ENCODE measurements around the gene RRAGD. TPM values are rescaled to one million over a fixed set of nuclear protein-coding genes. Genes with fewer than 3 reads are reported as not detected.
"Not testable (repeated sequence)": the region's sequence is repeated elsewhere in the genome, so short reads cannot be mapped to it uniquely, and the experiment has no call there.

Gene RRAGD
- polyA plus RNA-seq, 1 donor: 113 TPM

DNA sequence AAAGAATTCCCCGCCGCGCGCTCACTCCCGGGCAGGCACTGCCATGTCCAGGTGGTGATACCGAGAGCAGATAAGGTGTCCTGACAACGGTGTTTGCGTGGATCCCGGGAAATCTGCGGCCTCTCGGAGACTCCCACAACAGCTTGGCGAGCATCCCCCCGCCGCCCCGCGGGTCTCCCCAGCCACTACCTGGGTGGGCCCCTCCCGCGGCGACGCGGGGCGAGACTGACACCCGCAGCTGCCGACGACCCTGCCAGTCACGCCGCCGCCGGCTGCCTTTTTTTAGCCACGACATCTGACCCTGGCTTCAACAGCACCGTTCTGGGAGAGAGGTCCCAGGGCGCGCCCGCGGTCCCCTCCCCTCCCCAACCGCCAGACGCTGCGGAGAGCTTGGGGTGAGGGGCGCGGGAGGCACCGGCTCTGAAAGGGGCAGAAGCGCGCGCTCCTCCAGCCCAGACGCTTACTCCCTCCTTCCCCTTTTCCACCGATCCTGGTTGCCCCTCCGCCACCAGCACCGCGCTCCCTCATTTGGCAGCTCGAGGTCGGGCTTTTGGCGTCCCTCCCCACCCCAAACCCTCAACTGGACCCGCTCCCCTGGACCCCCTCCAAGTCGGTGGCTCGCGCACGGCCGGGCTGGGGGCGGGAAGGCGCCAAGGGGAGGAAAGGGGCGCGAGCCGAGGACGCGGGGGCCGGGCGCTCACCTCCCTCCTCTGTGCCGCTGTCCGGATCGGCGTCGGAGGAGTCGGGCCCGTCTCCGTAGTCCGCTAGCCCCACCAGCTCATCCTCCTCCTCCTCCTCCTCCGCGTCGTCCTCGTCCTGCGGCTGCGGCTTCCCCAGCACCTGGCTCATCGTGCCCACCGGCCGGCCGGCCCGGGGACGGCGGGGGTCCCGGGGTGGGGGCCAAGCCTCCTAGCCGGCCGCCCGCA is 665 bp downstream of the RRAGD start:
- peak; percentile 32 for DNase-seq

DNA sequence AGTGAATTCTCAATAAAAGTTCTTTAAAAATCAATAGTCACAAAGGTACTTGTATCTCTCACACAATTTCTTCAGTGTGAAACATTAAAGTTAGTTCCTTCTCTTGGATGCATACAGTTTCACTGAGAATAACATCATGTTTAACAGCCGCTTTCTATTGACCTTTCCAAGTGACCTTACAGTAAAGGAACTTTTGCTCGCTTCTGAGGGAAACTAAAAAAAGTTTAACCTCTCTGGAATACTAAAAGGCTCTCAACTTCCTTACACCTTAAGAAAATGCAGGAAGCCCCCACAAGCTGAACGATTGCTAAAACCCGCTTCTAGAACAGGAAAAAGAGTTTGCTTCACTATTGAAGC is 1.3 kb downstream of the RRAGD start:
- DNase-seq: no peak

DNA sequence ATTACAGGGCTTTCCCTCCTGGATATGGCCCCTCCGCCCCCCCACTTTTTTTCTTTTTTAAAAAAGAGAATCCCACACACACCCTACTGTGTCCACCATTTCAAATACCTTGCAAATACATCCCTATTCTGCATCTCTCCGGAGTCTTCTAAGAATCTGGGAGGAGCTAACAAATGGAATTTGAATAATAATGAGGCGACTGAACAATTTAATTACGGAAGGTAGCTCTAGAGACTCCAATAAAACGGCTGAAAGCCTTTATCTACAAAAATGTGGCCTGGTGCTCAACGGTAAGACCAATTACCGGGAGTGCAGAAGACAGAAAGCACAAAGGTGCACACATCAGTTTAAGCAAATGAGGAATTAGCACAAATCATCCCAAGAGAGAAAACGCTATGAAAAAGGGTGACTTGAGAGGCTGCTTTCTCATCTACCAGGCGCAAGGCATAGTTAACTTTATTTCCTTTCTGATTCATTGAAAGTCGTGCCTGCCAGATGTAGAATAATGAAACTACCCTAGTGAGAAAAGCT is 1.8 kb downstream of the RRAGD start:
- DNase-seq: no peak

DNA sequence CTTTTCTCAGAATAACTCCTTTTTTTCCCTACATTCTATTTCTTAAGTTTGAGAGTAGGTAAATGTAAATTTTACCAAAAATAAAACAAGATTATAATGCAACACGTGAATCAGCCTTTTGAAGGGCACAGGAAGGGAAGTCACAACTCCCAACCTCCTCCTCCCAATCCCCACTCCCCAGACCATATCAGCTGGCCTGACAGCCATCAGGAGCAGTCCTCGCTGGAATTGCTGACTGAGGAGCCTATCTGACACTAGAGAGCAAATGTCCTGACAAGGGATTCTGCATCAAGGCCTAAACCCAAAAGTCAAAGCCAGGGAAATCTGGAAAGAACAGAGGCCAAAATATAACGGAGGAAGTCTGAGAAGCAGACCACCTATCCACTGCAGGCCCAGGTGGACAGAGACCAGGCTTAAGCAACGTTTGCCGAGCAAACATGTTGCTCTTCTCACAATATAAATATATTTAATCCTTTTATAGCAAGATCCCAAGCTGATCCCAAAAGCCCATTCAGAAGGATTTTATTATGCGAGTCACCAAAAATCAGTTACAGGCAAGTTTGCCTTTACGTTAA is 2.5 kb downstream of the RRAGD start:
- no peak for DNase-seq

DNA sequence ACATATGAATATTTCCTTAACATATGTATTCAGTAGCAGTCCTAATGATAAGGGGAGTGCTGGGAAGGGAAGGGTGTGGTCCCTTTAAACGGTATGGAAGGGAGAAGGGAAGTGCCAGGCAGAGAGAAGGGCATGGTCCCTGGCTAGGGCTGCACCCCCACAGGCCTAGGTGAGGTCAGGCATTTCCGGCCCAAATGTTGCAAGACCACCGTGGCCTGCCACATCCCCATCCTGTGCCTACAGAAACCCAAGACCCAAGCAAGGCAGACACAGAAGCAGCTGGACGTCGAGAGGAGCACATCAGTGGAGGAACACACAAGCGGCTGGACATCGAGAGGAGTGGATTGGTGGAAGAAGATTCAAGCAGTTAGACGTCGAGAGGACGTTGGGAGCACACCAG is 5.9 kb downstream of the RRAGD start:
- DNase-seq: no peak

DNA sequence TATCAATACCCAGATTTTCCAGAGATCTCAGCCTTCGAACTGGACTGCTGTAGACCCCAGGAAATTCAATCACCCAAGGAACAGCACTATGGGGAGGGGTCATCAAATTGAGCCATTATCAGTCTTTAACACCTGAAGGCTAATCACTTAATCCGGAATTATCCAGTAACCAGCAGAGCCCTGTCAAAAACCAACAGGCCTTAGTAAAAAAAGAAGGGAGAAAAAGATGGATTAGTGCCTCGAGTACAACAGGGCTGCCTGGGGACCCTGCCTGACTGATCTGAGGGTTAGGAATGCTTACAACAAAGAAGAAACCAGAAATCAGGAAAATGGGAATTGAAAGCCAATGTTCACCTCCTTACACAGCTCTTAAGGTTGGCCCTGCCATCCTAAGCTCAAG is 7.6 kb downstream of the RRAGD start:
- DNase-seq: no peak

DNA sequence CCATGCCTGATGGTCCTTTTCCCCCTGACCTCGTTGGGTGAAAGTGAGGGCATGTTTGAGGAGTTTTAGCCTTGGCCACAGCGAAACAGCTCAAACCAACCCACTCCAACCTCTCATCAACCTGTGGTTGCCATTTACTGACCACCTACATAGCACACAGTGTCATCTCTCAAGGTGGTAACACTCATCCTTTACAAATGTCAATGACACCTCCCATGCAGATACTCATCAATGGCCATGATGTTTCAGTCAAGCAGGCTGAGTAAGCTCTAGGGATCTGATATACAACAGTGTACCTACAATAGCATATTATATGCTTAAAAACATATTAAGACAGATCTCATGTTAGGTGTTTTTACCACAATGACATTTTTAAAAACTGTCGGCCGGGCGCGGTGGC is 9.3 kb downstream of the RRAGD start:
- no peak for DNase-seq

DNA sequence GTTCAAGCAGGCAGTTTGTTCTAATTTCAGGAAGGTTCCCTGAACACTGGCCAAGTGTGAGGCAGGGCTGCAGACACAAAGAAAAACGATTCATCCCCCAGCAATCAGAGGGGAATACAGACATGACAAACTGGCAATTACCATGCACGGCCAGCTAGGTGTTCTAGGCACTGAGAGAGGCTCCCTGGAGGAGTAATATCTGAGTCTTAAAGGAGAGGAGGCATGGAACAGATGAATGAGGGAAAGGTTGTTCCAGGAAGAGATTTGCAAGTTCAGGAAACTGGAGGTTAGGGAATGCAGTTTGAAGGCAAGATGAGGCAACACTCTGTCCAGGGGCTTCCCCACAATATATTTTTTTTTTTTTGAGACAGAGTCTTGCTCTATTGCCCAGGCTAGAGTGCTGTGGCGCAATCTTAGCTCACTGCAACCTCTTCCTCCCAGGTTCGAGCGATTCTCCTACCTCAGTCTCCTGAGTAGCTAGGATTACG is 11.1 kb downstream of the RRAGD start:
- no peak for DNase-seq

DNA sequence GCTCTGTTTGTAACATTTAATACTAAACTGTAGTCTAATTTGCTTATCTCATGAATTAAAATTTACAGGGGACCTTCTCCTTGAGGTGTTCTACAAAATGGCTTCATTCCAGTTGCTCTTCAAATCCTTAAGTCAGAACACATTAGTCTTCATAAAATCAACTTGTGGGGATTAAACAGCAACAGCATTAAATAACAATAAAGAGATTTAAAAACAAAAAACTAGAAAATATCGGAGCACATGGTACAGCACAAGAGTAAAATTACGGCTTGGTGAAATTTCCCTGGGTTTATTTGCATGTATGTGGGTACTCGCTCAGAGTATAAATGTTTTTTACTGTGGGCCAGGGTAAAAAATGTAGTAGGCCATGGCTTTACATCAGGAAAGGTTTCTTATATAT is 12.0 kb downstream of the RRAGD start:
- no peak for DNase-seq

DNA sequence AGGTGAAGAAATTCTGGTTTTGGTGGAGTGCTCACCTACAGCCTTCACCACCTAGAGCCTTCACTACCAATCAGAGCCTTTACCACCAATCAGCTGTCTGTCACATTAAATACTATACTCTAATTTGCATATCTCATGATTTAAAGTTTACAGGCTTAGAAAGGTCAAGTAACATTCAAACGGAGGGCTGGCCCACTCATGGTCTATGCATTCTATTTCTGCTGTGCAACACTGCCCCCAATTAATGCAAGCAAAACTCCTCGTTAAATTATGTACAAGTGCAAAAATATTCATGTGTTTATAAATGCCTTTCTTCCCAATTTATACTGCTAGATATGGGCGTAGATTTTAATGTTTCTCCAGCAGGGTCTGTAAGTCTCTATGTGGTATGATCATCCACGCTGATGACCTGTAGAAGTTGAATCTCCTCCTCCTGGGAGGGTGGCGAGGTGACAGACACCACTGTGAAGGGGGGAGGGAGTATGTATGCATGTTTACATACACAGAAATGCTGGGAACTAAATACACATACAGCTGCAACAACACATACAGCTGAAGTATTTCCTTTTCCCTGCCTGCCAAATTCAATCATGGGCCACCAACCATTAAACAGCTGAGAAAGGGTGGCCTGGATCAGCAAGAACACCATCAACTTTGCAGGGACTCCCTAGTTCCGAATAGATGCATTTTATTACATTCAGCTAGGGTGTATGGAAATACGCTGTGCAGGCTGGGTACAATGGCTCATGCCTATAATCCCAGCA is 13.1 kb downstream of the RRAGD start:
- DNase-seq: no peak

DNA sequence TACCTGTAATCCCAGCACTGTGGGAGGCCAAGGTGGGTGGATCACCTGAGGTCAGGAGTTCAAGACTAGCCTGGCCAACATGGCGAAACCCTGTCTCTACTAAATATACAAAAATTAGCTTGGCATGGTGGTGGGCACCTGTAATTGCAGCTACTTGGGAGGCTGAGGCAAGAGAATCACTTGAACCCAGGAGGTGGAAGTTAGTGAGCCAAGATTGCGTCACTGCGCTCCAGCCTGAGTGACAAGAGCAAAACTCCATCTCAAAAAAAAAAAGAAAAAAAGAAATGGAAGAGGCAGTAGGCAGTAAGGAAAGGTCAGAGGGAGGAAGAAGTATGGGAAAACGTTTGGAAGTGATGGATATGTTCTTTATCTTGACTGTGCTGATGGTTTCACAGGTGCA is 14.2 kb downstream of the RRAGD start:
- not testable (repeated sequence) for DNase-seq

DNA sequence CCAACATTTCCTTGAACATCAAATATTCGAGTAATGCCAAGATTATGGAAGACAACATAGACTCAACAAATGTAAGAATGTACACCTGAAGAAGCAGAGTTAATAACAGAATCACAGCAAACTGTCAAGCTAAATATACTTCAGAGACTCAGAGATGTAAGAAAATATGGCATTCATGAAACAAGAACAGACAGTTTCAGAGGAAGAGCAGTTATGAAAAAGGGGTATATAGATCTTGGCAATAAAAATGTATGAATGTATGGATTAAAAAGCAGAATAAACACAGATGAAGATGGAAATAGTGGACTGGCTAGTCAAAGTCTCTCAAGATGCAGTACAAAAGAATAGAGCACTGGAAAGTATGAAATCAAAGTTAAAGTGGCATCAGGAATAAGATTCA is 18.4 kb downstream of the RRAGD start:
- no peak for DNase-seq

DNA sequence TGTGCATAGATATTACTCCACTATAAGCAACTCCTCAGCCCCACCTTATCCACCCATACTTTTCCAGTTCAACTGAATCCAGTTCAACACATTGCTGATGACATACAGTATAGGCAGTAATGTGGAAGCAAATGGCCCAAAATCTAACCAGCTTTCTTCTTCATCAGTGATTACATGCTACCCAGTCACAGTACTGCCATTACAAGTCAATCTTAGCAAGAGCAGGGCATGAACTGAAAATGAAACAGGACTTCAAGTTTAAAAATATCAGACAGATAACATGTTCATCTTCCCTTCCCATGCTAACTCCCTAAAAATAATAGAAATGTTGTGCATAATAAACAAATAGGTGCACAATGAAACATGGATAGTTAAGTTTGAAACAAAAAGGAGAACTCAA is 19.2 kb downstream of the RRAGD start:
- no peak for DNase-seq

DNA sequence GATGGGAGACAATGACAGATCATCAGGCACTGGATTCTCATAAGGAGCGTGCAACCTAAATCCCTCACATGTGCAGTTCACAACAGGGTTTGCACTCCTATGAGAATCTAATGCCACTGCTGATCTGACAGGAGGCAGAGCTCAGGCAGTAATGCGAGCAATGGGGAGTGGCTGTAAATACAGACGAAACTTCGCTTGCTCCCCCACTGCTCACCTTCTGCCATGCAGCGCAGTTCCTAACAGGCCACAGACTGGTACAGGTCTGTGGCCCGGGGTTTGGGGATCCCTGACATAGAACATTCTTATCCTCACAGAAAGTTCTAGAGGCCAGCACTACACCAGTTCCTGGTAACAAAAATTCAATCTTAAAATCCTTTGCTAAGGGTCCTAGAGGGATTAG is 23.2 kb downstream of the RRAGD start:
- no peak for DNase-seq

DNA sequence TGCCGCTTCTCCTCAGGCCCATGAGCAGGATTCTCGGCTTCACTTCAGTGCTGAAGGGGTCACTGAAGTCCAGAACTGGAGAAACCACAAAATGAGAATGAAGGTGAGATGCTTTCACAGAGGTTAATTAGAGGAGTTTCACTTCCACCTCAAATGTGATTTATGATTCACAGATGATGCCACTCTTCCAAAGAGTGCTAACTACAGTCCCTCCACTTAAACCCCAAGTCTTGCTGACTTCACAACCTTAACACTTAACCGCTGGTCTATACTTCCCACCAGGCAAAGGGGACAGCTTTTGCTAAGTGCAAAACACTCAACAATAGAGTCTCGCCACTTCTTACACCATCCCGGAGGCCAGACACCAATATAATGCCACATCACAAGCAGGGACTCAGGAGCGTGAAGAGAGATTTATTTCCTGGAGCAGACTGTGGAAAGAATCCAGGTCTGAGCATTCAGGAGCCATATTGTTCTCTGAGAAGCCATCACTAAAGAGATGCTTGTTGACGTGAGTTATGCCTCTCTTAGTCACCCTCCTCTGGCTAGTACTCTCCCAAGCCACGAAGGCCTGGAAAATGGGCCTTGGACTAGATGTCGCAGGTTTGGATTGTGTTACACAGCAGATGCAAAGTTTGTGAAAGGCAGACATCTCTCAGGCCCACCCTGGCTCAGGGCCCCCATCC is 24.4 kb downstream of the RRAGD start:
- no peak for DNase-seq

DNA sequence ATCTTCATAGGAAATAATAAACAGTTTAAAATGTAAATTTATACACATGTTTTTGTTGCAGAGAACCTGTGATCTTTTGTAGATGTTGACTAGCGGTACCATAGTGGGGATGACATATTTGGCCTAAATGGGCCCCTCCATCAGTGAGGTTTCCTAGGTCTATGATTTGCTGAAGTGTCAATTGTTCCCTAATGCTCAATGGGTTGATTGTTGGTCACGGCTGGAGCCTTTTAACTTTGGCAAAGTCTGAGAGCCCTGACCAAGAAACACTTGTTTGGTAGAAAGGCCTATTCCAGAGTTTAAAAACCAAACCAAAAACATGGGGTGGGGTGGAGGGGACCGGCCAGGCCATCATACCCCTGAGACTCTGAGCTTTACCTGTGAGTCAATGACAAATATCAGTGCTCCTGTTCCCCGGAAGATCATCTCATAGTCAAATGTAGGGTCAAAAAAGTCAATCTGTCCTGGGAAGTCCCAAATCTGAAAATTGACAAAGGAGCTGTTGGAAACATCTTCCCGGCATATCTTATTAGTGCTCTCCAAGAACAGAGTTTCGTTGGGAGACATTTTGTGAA is 25.1 kb downstream of the RRAGD start:
- no peak for DNase-seq

DNA sequence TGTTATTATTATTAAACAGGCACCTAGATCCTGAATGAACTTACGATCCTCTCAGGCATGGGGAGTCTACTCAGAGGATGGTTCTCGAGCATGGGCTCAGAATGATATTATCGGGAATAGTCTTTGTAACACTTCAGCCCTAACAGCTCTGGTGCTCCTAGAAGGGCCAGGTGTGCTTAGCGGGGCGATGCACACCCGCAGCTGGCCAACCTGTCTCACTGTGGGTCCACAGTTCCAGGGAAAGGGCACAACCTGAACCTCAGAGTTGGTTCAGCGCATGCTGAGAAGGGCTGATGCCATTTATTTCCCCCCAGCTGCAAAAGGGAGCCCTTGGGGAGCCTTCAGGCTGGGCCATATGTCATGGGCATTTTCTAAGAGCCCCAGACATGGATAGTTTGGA is 26.2 kb downstream of the RRAGD start:
- DNase-seq: no peak

DNA sequence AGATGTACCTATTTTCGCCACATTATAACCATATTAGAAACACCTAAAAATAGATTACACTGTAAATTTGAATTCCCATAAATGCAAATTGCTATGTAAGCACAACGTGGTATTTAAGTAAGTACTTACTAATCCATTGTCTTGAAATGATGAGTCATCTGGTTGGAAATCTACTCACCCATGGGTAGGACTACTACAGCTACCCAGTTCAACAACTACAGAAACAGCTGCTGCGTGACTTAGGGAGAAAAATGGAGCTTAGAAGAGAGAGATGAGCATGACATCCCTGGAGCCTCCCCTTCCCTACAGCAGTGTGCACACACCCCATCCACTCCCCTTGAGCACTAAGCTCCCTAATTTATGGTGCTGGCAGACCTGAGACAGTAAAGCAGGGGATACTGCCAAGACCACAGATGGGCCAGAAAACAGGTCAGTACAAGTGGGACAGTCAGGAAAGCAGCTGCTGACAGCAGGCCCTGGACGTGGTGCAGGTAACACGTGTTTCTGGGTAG is 26.9 kb downstream of the RRAGD start:
- peak; percentile 26 for DNase-seq

DNA sequence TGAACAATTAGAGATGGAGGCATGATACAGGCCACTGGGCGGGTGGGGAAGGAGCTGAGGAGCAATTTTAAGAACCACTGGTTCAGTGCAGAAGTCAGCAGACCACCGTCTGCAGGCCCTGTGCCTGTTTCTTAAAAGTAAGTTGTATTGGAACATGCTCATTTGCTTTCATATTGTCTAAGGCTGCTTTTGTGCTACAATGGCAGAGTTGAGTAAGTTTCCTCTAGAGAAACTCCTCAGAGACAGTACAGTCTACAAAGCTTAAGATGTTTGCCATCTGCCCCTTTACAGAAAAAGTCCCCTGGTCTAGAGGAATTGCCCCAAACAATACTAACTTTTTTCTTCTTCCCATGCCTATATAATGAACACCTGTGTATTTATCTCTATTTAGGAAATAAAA is 31.0 kb downstream of the RRAGD start:
- DNase-seq: no peak

DNA sequence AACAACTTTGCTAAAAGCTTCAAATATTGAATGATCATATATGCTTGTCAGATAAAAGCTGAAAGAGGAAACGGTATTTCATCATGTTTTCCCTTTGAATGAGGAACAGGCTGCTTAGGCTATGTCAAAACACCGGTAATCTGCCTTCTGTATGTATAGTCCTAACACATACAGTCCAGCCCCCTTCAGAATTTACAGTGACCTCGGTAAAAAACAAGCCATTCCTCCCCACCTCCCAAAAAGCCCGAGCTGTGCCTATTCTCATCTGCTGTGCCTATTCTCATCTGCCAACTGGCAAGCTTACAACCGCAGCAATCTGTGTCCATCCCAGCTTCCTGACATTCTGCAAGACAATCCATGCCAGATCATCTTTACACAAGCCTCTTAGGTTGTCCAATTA is 32.8 kb downstream of the RRAGD start:
- no peak for DNase-seq

DNA sequence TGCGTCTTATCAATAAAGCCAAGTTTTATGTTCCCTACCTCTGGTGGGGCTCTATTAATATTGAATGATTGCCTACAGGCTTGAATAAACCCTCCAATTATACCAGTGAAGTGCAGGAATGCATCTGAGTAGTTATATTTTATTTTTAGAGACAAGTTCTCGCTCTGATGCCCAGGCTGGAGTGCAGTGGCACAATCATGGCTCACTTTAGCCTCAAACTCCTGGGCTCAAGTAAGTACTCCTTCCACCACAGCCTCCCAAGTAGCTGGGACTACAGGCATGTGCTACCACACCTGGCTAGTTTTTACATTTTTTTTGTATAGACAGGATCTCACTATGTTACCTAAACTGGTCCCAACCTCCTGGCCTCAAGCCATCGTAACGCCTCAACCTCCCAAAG is 33.4 kb downstream of the RRAGD start:
- no peak for DNase-seq
